GM12878 (cell line): ENCODE results near the gene PRCD. TPM values are rescaled to one million over a fixed set of nuclear protein-coding genes. Genes with fewer than 3 reads are reported as not detected.

ENCODE experiments used
- BCLAF1 ChIP-seq: fragments of 450-650 bp; IDR thresholded peaks from 2 replicates; pipeline ENCODE4 v1.6.1; 2017; ENCODE audit warnings: antibody characterized with exemption, mild to moderate bottlenecking, moderate library complexity
- BMI1 ChIP-seq: fragments of 450-650 bp; IDR thresholded peaks from 2 replicates; pipeline ENCODE4 v1.6.1; 2016; ENCODE audit warnings: mild to moderate bottlenecking, moderate library complexity, borderline replicate concordance
- CBX3 ChIP-seq: fragments of 200-600 bp; sonication (generic); IDR thresholded peaks from 2 replicates; pipeline ENCODE4 v1.6.1; 2016; ENCODE audit warnings: low read depth, borderline replicate concordance
- CBX5 ChIP-seq: sonication (generic); IDR thresholded peaks from 2 replicates; pipeline ENCODE4 v1.6.1; 2016; ENCODE audit warnings: low read depth, moderate library complexity, mild to moderate bottlenecking, inconsistent platforms
- DPF2 ChIP-seq: fragments of 450-650 bp; IDR thresholded peaks from 2 replicates; pipeline ENCODE4 v1.6.1; 2017; ENCODE audit warnings: mild to moderate bottlenecking
- ETV6 ChIP-seq, 2 experiments: fragments of 450-650 bp in 1 of 2; IDR thresholded peaks in 1 of 2; conservative IDR thresholded peaks in 1 of 2; 2 replicates each; pipeline ENCODE4 v1.6.1; 2014; ENCODE audit warnings: antibody characterized with exemption in 1 of 2, borderline replicate concordance in 1 of 2, low read depth in 1 of 2, mild to moderate bottlenecking in 1 of 2, moderate library complexity in 1 of 2
- FOXK2 ChIP-seq: fragments of 450-650 bp; IDR thresholded peaks from 2 replicates; pipeline ENCODE4 v1.6.1; 2017; ENCODE audit warnings: mild to moderate bottlenecking, moderate library complexity
- HCFC1 ChIP-seq: fragments of 150-350 bp; IDR thresholded peaks from 2 replicates; pipeline ENCODE4 v1.6.1; 2014; ENCODE audit warnings: low read length
- HDAC6 ChIP-seq: fragments of 200-600 bp; sonication (generic); IDR thresholded peaks from one replicate; pipeline ENCODE4 v1.8.0; 2017; ENCODE audit warnings: antibody characterized with exemption; ENCODE audit not compliant: unreplicated experiment
- IKZF2 ChIP-seq, 2 experiments: fragments of 450-650 bp; IDR thresholded peaks; 2 replicates each; pipeline ENCODE4 v1.6.1; 2017; ENCODE audit warnings: mild to moderate bottlenecking in 2 of 2, moderate library complexity in 2 of 2
- LARP7 ChIP-seq: fragments of 450-650 bp; IDR thresholded peaks from 2 replicates; pipeline ENCODE4 v1.6.1; 2017; ENCODE audit warnings: mild to moderate bottlenecking
- RBBP5 ChIP-seq: fragments of 200-600 bp; sonication (generic); conservative IDR thresholded peaks from 2 replicates; pipeline ENCODE4 v1.6.1; 2016
- SMC3 ChIP-seq: IDR thresholded peaks from 2 replicates; pipeline ENCODE4 v1.6.1; 2011; ENCODE audit warnings: low read length, improper control_type of control experiment, borderline replicate concordance
- STAT1 ChIP-seq: fragments of 450-650 bp; conservative IDR thresholded peaks from 2 replicates; pipeline ENCODE4 v1.6.1; 2014; ENCODE audit warnings: antibody characterized with exemption, mild to moderate bottlenecking
- TAF1 ChIP-seq: IDR thresholded peaks from 2 replicates; pipeline ENCODE4 v1.6.1; 2011; ENCODE audit warnings: mild to moderate bottlenecking, low read depth, low read length, borderline replicate concordance
- TARDBP ChIP-seq: IDR thresholded peaks from 2 replicates; pipeline ENCODE4 v1.6.1; 2016; ENCODE audit warnings: borderline replicate concordance
- TCF3 ChIP-seq: IDR thresholded peaks from 2 replicates; pipeline ENCODE4 v1.6.1; 2012; ENCODE audit warnings: low read depth, mild to moderate bottlenecking, low read length, borderline replicate concordance; ENCODE audit not compliant: insufficient read depth
- ZNF207 ChIP-seq: fragments of 450-650 bp; IDR thresholded peaks from 2 replicates; pipeline ENCODE4 v1.6.1; 2014; ENCODE audit warnings: antibody characterized with exemption, mild to moderate bottlenecking, borderline replicate concordance
- ZNF217 ChIP-seq: fragments of 450-650 bp; IDR thresholded peaks from 2 replicates; pipeline ENCODE4 v1.6.1; 2017; ENCODE audit warnings: antibody characterized with exemption, mild to moderate bottlenecking
- polyA plus RNA-seq, 11 experiments: library from polyadenylated mRNA; depleted of rRNA in 4 of 11; unstranded in 6 of 11; stranded (reverse) in 5 of 11; fragments of >200 nt; fragmentation: Nextera tagmentation in 4 of 11; fragmentation: Illumina TruSeq in 1 of 11; extraction: Ambion mirVana in 4 of 11; extraction: Trizol in 1 of 11; gene quantifications; 1 replicate in 1 of 11; 2 replicates in 10 of 11; pipeline versions ENCODE4 v1.2.1 to v1.2.3, GENCODE V29; 2011 to 2016; ENCODE audit warnings: inconsistent platforms in 2 of 11, missing spikeins in 2 of 11, low read depth in 1 of 11
- total RNA-seq, 4 experiments: library from RNA; depleted of rRNA in 3 of 4; stranded (reverse); fragments of >200 nt in 3 of 4; fragmentation: Illumina TruSeq in 1 of 4; extraction: Trizol in 1 of 4; gene quantifications; 2 replicates each; pipeline versions ENCODE4 v1.2.1 to v1.2.3, GENCODE V29; 2013 to 2021
- TF ChIP-seq, protein P1 (sequence below): fragments of 450-650 bp; IDR thresholded peaks from 2 replicates; pipeline ENCODE4 v1.6.1; 2017; ENCODE audit warnings: mild to moderate bottlenecking, low read depth, inconsistent platforms; ENCODE audit not compliant: poor library complexity, severe bottlenecking
- TF ChIP-seq, protein P2 (sequence below): fragments of 450-650 bp; IDR thresholded peaks from 2 replicates; pipeline ENCODE4 v1.6.1; 2017; ENCODE audit warnings: mild to moderate bottlenecking, moderate library complexity

The PRCD gene
- total and polyA plus RNA-seq, 10 of the 15 experiments (the other 5 are each of a cell fraction or from before 2014, with no cell fraction given) = 0.18 to 0.95 (median 0.34) TPM; not detected in 4

GRCh38 chr17:76585649-76586593 is 46.1 kb downstream of the PRCD start, which contains the start of gene ST6GALNAC2 (continued):
- TF ChIP-seq, protein P1, sequence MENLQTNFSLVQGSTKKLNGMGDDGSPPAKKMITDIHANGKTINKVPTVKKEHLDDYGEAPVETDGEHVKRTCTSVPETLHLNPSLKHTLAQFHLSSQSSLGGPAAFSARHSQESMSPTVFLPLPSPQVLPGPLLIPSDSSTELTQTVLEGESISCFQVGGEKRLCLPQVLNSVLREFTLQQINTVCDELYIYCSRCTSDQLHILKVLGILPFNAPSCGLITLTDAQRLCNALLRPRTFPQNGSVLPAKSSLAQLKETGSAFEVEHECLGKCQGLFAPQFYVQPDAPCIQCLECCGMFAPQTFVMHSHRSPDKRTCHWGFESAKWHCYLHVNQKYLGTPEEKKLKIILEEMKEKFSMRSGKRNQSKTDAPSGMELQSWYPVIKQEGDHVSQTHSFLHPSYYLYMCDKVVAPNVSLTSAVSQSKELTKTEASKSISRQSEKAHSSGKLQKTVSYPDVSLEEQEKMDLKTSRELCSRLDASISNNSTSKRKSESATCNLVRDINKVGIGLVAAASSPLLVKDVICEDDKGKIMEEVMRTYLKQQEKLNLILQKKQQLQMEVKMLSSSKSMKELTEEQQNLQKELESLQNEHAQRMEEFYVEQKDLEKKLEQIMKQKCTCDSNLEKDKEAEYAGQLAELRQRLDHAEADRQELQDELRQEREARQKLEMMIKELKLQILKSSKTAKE = no peak
- TF ChIP-seq STAT1 (no peak), ZNF217 (no peak), RBBP5 (no peak), TCF3 (no peak), CBX5 (no peak), BMI1 (no peak), LARP7 (peak; percentile 51; the same call in 1 of the 2 replicates), FOXK2 (no peak), HCFC1 (no peak), ETV6 (conservative IDR thresholded peaks at IDR 0.05 in 1 of 2, IDR thresholded peaks at IDR 0.05 in 1 of 2; ENCODE audit: borderline replicate concordance in 1 of 2, low read depth in 1 of 2) (no peak), BCLAF1 (no peak), TARDBP (no peak), DPF2 (0 out of 2 replicates have a peak, but pooled peaks have one; percentile 39), ZNF207 (no peak), TAF1 (no peak), HDAC6 (no peak), SMC3 (peak; percentile 38; the same call in 1 of the 2 replicates), CBX3 (no peak), IKZF2 (IDR thresholded peaks at IDR 0.05) (no peak)
- TF ChIP-seq, protein P2, sequence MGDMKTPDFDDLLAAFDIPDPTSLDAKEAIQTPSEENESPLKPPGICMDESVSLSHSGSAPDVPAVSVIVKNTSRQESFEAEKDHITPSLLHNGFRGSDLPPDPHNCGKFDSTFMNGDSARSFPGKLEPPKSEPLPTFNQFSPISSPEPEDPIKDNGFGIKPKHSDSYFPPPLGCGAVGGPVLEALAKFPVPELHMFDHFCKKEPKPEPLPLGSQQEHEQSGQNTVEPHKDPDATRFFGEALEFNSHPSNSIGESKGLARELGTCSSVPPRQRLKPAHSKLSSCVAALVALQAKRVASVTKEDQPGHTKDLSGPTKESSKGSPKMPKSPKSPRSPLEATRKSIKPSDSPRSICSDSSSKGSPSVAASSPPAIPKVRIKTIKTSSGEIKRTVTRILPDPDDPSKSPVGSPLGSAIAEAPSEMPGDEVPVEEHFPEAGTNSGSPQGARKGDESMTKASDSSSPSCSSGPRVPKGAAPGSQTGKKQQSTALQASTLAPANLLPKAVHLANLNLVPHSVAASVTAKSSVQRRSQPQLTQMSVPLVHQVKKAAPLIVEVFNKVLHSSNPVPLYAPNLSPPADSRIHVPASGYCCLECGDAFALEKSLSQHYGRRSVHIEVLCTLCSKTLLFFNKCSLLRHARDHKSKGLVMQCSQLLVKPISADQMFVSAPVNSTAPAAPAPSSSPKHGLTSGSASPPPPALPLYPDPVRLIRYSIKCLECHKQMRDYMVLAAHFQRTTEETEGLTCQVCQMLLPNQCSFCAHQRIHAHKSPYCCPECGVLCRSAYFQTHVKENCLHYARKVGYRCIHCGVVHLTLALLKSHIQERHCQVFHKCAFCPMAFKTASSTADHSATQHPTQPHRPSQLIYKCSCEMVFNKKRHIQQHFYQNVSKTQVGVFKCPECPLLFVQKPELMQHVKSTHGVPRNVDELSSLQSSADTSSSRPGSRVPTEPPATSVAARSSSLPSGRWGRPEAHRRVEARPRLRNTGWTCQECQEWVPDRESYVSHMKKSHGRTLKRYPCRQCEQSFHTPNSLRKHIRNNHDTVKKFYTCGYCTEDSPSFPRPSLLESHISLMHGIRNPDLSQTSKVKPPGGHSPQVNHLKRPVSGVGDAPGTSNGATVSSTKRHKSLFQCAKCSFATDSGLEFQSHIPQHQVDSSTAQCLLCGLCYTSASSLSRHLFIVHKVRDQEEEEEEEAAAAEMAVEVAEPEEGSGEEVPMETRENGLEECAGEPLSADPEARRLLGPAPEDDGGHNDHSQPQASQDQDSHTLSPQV = no peak
